Measurements from ENCODE around the gene DDX47.

GRCh38 chr12:12779007-12779406 is 34.1 kb upstream of the DDX47 start:
- TF ChIP-seq, protein P1, sequence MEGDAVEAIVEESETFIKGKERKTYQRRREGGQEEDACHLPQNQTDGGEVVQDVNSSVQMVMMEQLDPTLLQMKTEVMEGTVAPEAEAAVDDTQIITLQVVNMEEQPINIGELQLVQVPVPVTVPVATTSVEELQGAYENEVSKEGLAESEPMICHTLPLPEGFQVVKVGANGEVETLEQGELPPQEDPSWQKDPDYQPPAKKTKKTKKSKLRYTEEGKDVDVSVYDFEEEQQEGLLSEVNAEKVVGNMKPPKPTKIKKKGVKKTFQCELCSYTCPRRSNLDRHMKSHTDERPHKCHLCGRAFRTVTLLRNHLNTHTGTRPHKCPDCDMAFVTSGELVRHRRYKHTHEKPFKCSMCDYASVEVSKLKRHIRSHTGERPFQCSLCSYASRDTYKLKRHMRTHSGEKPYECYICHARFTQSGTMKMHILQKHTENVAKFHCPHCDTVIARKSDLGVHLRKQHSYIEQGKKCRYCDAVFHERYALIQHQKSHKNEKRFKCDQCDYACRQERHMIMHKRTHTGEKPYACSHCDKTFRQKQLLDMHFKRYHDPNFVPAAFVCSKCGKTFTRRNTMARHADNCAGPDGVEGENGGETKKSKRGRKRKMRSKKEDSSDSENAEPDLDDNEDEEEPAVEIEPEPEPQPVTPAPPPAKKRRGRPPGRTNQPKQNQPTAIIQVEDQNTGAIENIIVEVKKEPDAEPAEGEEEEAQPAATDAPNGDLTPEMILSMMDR (IDR thresholded peaks at IDR 0.05) = no peak
- TF ChIP-seq EP300 (IDR thresholded peaks at IDR 0.05) = no peak
- TF ChIP-seq POLR2A (IDR thresholded peaks at IDR 0.05) = no peak
- no peak for TF ChIP-seq POLR2AphosphoS5 (IDR thresholded peaks at IDR 0.05)

All from gastroesophageal sphincter (tissue), 3 donors.